ENCODE data around the gene C4orf17. TPM values are rescaled to one million over a fixed set of nuclear protein-coding genes. Genes with fewer than 3 reads are reported as not detected.

The C4orf17 gene
- total RNA-seq, 1 experiment from 2014 or later, result not detected

- DNase-seq (ENCODE audit: low read depth), result no peak
Measured at GRCh38 chr4:99536848-99537247, 26.0 kb downstream of the C4orf17 start.

- DNase-seq (ENCODE audit: low read depth), result no peak
Measured at GRCh38 chr4:99537674-99538073, 26.9 kb downstream of the C4orf17 start.

- DNase-seq (ENCODE audit: low read depth), result no peak
Measured at GRCh38 chr4:99540277-99540939, 29.6 kb downstream of the C4orf17 start.

- DNase-seq (ENCODE audit: low read depth), result no peak
Measured at GRCh38 chr4:99552872-99553271, 42.1 kb downstream of the C4orf17 start.

GRCh38 chr4:99563310-99564186 lies 52.7 kb downstream of the C4orf17 start, which contains the start of gene TRMT10A:
Gene TRMT10A, minus strand, starts transcription at chr4:99564039. Its CDS starts 4,701 bp downstream, at chr4:99559338.
- peak; percentile 98 for DNase-seq (ENCODE audit: low read depth)

GRCh38 chr4:99564921-99565320 lies 54.1 kb downstream of the C4orf17 start:
- DNase-seq (ENCODE audit: low read depth), result no peak

- DNase-seq (ENCODE audit: low read depth), result no peak
Measured at GRCh38 chr4:99571883-99572282, 61.1 kb downstream of the C4orf17 start.

GRCh38 chr4:99572527-99573240 lies 61.9 kb downstream of the C4orf17 start:
- peak; percentile 2 for DNase-seq (ENCODE audit: low read depth)

GRCh38 chr4:99573735-99574368 lies 63.0 kb downstream of the C4orf17 start:
- DNase-seq (ENCODE audit: low read depth), result no peak

GRCh38 chr4:99574530-99575324 lies 63.9 kb downstream of the C4orf17 start, which contains the start of gene MTTP:
Gene MTTP, plus strand, starts transcription at chr4:99574824. Its CDS starts 86 bp downstream, at chr4:99574910.
- no peak for DNase-seq (ENCODE audit: low read depth)

- DNase-seq (ENCODE audit: low read depth), result no peak
Measured at GRCh38 chr4:99578714-99579113, 67.9 kb downstream of the C4orf17 start.

GRCh38 chr4:99585516-99585915 lies 74.7 kb downstream of the C4orf17 start:
- DNase-seq (ENCODE audit: low read depth), result no peak

GRCh38 chr4:99586322-99586721 lies 75.5 kb downstream of the C4orf17 start:
- no peak for DNase-seq (ENCODE audit: low read depth)

GRCh38 chr4:99586797-99587196 lies 76.0 kb downstream of the C4orf17 start:
- DNase-seq (ENCODE audit: low read depth), result no peak

- no peak for DNase-seq (ENCODE audit: low read depth)
Measured at GRCh38 chr4:99587309-99587708, 76.5 kb downstream of the C4orf17 start.

- no peak for DNase-seq (ENCODE audit: low read depth)
Measured at GRCh38 chr4:99587803-99588202, 77.0 kb downstream of the C4orf17 start.

- DNase-seq (ENCODE audit: low read depth), result no peak
Measured at GRCh38 chr4:99591757-99592156, 80.9 kb downstream of the C4orf17 start.
